OCI-M2 (cell line): ENCODE results near the gene GSTM3.
A peak's percentile ranks its signal among the peaks of the same experiment; 100 is the strongest.
"Not testable (repeated sequence)": the region's sequence is repeated elsewhere in the genome, so short reads cannot be mapped to it uniquely, and the experiment has no call there.

Source experiments
- DNase-seq: peaks from one replicate; lab custom pipeline; 2025; ENCODE audit not compliant: unreplicated experiment; lab: John Stamatoyannopoulos, UW

Gene GSTM3

DNA sequence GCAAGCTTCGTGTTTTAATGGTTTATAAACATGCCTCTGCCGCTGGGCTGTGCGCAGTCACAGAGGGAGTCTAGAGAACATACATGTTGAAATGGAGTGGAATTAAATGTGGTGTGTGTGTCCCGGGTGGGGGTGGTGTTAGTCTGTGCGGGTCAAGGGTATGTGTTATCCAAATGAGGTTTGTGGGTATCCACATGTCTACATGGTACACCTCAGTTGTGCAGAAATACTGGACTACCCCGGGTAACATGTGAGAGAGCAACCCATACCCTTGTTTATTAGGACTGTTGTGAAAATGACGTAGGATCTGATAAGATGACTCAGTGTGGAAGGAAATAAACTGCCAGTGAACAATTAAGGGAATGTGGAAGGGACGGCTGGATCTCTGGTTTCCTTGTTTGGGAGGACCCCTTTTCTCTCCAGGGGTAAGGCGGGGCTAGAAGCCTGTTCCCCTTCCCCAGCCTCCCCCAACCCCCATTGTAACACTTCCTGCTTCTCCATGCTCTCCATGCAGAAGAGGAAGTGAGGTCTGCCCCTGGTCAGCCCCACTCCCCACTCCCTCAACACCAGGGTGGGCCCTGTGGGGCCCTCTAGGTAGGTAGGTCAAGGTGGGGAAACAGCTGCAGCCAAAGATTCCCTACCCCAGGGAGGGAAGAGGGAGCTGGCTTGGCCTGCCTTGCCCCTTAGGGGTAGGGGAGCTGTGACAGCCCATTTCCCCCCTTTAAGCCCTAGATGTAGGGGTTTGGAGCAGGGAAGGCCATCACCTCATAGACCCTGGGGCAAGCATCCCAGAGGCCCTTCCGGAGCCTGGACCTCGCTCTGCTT is 22.2 kb upstream of the GSTM3 start:
- peak; percentile 16 for DNase-seq

DNA sequence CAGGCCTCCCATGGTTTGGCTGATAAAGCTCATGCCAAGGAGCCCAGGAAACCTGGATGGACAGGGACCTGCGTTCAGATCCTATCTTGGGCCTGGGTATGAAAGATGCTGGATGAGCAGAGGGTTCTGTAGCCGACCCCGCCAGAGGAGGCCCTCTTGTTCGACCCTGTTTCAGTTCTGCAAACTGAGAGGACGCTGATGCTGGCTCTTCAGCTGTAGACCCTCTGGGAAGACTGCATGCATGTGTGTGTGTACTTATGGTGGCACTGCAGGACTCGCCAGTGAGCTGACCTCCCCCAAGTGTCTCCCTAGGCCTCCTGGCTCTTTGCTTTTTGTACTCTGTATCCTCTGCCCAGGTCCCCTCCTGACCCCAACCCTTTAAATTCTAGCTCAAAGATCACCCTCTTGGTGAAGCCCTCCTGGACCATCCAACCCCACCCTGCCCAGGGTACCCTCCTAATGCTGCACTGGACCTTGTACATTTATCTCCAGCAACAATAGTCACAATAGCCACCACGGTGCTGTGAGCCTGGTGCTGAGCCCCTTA is 21.3 kb upstream of the GSTM3 start:
- no peak for DNase-seq

DNA sequence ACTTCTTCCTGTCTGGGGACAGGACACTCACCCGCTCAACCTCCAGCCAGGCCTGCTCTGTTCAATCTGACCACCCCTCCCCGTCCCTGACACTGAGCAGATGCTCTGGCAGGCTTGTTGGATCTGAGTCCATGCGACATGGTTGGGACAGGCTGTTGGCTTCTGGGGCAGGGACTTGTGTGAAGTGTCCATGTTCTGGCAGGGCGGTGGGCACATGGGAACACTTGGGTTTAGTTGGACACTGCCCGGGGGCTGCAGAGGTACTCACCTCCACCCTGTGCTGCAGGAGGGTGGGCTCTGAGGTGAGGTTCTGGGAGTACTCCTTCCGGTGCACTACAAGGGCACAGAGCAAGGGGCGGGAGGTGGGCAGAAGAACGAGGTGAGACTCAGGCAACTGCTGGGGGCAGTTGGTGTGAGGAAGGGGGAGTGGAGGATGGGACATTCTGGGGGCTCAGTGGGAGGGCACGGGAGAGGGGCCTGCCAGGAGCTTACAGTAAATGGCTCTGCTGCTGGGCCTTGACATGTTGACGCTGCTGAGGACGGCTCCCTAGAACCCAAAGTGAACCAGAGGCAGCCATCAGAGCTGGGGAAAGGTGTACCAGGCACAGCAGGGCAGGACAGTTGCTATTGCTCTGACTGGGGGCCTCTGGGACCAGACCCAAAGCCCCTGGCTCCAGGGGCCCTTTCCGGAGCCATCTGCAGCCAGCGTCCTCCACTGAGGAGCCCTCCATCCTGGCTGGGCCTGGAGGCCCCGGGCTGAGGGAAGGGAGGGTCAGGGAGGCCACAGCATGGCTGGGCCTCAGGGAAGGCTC is 20.6 kb upstream of the GSTM3 start:
- no peak for DNase-seq

DNA sequence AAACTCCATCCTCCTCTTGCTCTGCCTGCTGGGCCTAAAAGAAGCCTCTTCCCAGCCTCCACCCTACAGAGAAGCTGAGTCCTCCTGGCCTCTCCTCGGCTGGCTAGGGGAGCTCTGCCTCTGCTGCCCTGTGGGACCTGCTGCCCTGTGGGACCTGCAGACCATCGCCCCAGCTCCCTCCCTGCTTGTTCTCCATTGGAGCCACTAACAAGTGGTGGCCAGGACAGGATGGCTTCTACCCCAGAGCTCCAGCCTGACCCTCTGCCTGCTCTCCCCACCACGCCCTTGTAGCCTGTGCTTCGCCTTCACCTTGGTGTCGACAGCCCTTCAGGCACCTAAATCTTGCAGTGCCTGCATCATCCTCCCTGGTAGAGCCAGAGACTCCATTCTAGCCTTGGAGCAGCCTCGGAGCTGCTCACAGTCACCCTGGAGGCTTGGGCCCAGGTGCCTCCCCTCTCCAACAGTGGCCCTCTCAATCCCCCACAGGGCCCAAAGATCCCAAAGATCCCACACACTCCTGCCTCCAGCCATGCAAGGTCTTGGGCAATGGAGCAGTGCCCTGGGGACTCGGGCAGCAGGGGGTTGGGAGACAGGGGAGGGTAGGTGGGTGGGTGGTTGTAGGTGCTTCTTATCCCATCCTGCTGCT is 19.9 kb upstream of the GSTM3 start:
- no peak for DNase-seq

DNA sequence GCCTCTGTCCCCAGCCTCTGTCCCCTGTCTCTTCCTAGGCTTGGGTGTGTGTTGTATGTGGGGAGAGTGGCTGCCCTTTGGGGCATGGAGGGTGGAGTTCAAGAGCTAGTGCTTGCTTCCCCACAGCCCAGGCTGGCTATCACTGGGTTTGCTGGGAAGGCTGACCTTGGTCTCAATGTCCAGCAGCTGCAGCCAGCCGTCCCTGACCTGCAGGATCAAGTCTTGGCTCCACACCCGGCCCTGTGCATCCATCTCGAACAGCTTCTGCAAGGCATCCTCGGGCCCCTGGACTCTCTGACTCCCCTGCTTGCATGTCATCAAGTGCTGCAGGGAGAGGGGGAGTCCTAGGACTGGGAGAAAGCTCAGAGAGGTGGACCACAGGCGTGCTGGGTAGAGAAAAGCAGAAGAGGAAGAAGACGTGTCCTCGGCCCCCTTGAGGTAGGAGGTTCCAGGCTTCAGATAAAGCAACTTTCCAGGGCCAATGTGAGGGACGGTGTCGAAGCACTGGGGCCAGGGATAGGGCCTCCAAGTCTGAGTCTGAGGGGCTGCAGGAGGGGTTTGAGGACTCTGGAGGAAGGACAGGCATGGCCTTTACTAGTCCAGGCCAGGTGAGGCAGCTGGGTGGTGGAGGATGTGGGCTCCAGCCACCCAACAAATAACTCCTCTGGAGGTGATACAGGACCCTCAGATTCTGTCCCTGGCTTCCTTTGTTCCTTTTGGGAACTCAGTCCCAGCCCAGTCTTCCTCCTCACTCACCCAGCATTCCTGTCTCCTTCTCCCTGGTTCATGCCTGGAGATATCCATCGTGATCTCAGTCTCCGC is 18.9 kb upstream of the GSTM3 start:
- no peak for DNase-seq

DNA sequence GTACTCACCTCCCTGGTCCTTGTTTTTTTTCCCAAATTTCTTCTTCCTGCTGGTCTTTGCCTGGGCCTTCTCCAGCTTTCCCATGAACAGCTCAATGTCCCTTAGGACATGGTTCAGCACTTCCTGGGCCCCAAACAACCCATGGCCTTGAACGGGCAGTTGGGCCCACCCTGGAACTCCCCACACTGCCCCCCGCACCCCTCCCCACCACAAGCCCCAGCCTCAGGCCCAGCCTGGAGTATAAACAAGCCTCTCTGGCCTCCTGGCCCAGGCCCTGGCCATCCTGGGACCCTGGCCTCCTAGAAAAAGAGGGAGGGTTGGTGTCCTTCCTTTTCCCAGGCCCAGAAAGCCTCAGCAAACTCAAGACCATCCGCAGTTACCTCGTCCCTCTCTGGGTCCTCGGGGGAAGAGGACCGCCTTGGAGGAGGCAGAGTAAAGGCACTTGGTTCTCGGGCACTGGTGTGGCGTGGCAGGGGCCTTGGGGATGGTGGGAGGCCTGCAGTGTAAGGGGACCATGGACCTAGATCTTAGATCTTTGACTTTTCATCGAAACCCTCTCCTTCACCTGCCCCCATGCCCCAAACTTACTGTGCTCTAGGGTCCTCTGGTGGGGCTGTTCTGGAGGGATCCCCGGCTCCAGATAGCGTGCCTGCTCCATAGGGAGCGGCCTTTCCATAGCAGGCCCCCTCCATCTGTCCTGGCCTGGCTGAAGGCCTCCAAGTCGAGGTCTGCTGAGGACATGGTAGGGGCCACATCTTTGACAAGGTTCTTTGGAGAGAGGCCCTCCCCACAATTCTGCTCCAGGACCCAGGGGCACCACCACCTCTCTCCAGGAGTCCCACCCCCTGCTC is 17.3 kb upstream of the GSTM3 start:
- no peak for DNase-seq

DNA sequence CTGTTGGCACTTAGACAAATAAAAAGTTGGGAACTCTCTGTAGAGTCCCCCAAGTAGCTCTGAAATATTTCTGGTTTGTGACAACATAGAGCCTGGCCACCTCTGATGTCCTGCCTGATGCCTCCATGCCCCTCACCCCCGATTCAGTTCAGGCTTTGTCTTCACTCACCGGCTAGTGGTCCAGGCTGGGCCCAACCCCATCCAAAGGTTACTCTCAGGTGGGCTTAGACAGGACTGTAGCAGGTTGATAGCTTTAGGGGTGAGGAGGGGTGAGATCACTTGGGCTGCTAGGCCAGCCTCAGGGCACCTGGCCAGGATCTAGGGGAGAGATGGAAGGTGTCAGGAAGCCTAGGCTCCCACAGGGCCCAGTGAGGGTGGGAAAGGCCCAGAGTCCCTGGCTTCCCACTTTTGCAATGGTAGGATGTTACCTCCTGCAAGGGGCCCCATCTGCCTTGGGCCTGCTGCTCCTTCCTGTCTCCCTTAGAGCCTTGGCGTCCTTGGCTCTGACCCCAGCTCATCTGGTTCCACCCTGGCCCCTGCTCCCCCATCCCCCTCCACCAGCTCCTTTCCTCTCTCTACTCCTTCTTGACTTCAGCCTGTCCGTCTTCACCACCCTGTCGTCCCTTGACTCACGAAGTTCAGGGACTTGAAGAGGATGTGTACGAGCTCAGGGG is 16.1 kb upstream of the GSTM3 start:
- DNase-seq = no peak

DNA sequence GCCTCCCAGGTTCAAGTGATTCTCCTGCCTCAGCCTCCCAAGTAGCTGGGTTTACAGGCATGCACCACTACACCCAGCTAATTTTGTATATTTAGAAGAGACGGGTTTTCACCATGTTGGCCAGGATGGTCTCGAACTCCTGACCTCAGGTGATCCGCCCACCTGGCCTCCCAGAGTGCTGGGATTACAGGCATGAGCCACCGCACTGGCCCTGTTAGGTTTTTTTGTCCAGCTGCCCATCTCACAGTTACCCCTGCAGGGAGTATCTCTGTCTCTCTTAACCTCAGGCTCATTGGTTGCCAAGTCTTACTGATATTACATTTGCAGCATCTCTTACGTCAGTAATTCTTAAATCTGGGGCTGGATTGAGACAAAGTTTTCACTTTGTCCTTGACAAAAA is 15.5 kb upstream of the GSTM3 start:
- DNase-seq = not testable (repeated sequence)

DNA sequence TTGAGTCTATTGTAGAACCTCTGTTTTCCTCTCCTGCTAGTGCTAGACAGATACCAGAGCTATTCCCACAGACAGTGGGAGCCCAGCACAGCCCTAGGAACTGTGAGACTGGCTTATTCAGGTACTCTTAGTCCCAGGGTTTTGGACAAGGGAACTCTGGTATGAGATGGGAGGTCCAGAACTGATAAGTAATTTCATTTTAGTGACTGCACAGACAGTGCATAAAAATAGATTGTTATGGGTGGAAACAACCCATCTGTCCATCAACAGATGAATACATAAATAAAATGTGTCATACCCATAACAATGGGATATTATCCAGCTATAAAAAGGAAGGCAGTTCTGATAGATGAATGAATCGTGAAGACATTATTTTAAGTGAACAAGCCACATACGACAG is 13.9 kb upstream of the GSTM3 start:
- DNase-seq = no peak

DNA sequence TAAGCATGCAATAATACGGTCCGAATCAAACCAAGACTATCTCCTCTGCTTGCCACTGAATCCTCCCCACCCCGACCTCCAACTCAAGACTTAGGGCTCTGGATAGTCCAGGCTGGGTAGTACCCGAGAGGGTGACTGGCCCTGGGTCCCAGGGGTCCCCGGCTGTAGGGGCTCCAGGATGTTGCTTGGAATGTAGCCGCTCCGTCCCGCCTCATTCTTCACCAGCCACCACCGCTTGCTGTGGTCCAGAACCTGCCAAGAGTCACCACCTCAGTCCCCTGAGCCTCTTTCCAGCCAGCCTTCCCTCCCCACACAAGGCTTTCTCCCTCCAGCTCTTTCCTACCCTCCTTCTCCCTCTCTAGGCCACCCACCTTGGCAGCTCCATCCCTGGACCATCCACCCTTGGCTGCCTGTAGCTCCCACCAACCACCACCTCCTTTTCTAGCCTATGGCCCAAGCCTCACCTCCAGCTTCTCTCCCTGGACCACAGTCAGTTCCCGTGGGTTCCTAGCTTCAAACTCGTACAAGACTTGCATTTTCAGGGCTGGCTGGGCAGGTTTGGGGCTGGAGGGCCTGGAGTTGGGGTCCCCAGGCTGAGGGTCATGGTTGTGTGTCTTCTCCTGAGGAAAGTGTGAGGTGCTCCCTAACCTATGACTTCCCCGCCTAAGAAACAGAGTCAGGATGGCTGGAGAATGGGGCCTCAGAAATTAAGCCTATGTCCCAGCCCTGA is 10.9 kb upstream of the GSTM3 start:
- no peak for DNase-seq

DNA sequence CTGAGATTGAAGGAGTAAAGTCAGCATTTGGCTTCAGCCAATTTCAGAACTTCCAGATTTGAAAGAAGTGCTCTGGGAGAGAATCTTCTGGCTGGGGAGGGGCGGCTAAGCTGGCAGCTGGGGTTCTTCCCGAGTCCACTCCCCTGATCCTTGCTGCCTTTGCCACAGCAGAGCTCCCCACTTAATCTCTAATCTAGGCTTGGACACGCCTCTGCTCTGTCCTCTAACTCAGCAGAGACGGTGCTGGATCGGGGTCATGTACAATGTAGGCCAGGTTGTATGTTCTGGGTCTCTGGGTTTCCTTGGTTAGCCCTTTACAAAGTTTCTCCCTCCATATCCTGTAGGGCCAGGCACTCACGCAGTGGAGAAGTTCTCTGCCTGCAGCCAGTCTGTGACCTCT is 10.1 kb upstream of the GSTM3 start:
- DNase-seq = no peak

DNA sequence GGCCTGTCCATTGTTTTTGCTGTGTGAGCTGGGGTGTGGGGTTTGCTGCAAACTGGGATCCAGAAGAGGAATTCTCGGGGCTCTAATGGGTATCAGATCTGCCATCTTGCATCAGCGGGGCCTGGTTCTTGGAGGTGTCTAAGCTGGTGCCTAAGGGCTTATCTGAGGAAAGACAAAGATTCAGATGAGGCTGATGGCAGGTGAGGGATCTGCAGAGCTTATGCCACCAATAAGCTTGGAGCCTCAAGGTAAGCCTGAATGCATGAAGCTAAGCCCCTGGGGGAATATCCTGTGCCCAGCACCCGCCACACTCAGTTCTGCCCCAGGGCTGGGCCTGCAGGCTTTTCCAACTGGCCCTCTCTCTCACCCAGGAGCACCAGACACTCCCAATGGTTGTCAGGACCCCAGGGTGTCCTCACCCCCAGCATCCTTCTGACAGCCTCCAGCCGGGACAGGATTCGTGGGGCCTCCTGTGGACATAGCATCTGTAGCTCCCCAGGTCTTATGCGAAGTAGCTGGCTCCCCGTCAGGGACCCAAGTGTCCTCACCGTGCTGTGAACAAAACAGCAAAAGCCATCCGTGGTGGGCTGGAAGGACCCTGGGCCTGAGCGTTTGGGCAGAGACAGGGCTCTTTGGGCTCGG is 9.5 kb upstream of the GSTM3 start:
- no peak for DNase-seq

DNA sequence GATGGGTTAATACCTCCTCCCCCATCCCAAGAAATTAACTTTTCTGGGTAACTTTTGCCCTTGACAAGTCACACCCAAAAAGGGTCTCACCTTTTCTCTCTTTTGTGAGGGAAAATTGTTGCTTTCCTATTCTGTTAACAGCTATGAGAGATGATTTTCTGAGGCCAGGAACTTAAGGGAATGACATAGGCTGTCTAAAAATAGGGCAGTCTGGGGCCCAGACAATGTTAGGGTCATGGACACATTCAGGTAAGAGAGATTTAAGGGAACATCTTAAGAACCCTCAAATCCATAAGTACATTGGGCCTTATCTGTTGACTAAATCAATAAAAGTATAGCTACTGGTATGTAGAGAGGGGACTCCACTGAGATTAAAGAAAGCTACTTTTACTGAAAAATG is 8.4 kb upstream of the GSTM3 start:
- DNase-seq = no peak

DNA sequence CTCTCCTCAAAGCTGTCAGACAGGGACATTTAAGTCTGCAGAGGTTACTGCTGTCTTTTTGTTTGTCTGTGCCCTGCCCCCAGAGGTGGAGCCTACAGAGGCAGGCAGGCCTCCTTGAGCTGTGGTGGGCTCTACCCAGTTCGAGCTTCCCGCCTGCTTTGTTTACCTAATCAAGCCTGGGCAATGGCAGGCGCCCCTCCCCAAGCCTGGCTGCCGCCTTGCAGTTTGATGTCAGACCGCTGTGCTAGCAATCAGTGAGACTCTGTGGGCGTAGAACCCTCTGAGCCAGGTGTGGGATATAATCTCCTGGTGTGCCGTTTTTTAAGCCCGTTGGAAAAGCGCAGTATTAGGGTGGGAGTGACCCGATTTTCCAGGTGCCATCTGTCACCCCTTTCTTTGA is 7.5 kb upstream of the GSTM3 start:
- DNase-seq = not testable (repeated sequence)

DNA sequence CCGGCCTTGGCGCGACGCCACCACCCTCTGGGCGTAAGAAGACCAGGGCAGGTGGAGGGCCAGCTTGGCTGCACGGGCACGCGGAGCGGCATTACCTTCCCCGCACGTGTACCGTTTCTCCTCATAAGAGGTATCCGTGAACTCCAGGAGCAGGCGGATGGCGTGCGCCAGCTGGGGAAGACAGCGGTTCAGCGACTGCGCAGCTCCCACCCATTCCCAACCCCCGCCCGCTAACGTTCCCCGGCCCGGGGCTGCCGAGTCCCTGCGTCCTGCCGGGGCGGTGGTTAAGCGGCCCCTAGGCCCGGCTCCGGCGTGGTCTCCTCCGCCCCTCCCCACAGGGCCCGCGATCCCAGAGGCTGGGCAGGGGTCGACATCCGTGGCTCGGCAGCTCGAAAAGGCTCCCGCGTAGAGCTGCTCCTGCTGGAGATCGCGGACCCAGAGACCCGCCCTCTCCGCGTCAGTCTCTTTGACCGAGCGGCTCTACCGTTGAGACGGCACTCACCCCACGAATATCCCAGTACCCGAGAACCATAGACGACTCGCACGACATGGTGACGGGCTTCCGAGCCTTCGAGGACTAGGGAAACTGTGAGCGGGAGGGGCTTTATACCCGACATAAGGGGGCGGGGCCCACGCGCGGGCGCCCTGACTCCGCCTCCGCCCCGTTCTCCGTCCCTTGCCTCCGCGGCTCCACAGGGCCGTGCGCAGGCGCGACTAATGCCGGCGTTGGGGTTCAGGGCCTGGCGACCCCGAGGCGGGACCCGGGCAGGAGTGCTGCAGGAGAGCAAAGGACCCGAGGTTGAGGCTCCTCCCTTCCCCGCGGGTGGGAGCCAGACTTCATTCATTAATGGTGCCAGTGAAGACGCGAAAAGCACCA is 862 bp downstream of the GSTM3 start:
- DNase-seq = peak; percentile 41

DNA sequence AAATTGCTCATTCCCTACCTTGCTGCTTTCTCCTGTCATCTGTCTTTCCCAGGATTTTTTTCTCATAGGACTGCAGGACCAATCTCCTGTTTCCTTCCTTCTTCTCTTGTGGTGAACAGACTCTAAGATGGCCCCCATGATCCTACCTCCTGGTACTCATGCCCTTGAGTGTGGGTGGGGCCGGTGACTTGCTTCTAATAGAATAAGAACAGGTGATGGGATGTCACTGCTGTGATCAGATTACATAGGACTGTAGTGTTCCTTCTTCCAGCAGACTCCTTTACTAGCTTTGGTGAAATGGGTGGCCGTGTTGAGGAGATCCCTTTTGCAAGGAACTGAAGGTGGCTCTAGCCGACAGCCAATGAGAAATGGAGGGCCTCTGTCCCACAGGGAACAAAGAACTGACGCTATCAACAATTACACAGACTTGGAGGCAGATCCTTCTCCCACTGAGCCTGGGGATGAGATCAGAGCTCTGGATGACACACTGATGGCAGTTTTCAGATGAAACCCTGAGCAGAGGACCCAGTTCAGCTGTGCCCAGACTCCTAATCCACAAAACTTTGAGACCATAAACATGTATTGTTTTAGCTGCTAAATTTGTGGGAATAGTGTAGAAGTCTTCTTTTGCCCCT is 7.5 kb downstream of the GSTM3 start:
- no peak for DNase-seq
